ENCODE results near the gene MVB12B. TPM values are rescaled to one million over a fixed set of nuclear protein-coding genes. Genes with fewer than 3 reads are reported as not detected.

MVB12B gene
- total and polyA plus RNA-seq, 2 donors: 4.4 to 11.5 TPM

DNA sequence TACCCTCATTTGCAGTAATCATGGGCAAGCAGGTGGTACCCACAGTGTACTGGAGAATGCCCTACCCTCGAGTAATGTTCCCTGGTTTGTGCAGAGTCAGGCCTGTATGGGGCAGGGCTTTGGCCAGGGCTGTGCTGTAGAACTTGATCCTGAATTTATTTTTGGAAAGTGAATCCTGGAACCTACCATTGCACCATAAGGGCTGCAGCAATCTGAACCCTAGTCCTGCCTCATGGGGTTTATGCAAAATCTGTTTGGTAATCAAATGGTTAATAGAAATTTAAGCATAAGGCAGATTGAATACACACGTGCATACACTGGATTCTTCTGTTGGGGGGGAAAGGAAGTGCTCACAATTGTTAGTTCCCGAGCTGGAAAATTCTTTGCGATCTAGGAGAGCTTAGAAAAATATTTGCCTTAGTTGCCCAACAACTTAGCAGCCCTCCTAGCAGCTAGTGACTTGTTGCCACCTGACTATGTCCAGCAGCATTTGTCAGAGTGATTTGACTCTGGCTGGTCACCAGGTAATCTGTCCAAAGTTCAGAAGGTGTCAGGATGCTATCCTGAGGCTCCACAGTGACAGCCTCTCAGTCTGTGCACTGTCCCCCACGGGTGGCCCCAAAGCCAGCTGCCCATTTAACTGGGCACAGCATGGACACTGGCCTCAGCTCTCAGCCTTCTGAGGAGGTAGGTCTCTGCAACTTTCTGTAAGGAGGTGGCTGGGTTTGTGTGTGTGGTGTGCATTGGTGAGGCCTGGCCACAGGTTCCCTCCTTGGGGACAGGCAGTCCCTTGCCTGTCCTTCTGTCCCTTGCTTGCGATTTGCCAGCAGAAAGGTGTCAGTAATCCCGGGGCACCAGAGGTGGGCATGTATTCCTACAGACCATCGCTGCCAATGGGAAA is 8.3 kb downstream of the MVB12B start:
- H3K9me3 ChIP-seq (ENCODE audit: control insufficient read depth in 2 of 2, insufficient read depth in 1 of 2, low read length in 1 of 2): no peaks in the 10 kb centered on the region
- WGBS: 79% methylated on average over 8 of the region's 8 CpGs
- no peaks in the 10 kb centered on the region for H3K36me3 ChIP-seq (ENCODE audit: control insufficient read depth in 2 of 2, insufficient read depth in 2 of 2, low read length in 1 of 2)
- H3K4me3 ChIP-seq (ENCODE audit: low read length in 2 of 2): no peak overlapping the region
- DNase-seq (ENCODE audit: low read depth in 6 of 9, low spot score in 9 of 9): no peak
- peaks cover 29 to 34% of the 10 kb centered on the region in 2 donors for H3K4me1 ChIP-seq (ENCODE audit: control insufficient read depth in 2 of 2, insufficient read depth in 2 of 2, low read length in 2 of 2)
- H3K27me3 ChIP-seq (ENCODE audit: control insufficient read depth in 2 of 2, insufficient read depth in 1 of 2, low read length in 1 of 2): no peaks in the 10 kb centered on the region
- H3K27ac ChIP-seq (ENCODE audit: low read depth in 1 of 2, low read length in 1 of 2): no peak overlapping the region

DNA sequence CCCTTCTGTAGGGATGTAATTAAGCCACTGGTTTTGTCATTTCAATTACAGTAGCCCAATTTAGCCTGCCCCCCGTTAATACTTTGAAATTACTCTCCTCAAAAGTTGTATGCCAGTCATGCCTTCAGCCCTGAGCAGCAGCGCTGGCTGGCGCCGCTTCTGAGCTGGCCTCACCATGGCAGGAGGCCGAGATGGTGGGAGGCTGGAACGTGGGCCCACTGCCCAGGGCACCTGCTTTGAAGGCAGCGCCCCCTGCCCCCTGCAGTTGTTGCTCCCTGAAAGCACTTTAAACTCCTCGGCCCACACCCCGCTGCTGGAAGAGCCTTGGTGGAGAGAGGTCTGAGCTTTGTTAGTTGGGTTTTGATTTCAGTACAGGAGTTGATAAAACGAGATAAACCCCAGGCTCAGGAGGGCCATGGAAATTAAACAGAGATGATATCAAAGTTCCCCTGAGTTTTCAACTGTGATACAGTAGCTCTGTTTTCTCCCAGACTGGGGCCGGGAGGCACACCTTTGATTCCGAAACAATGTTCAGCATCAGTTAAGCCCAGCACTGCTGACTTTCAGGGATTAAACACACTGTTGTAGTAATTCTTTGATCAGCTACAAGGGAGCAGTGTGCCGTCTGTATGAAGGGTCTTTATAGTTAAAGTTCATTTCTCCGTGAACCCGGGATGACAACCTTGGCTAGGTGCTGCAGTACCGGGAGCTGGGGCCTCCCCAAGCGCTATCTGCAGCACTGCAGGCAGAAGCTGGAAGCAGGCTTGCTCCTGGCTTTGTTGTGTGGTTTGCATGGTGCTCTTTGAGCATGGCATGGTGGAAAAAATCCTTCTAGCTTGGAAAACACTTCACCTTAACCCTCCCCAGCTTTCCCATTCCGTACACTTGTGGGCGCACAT is 9.5 kb downstream of the MVB12B start:
- 97% methylated on average over 19 of the region's 19 CpGs for WGBS
- H3K9me3 ChIP-seq (ENCODE audit: control insufficient read depth in 2 of 2, insufficient read depth in 1 of 2, low read length in 1 of 2): no peaks in the 10 kb centered on the region
- no peak overlapping the region for H3K27ac ChIP-seq (ENCODE audit: low read depth in 1 of 2, low read length in 1 of 2)
- peaks cover 28 to 35% of the 10 kb centered on the region in 2 donors for H3K4me1 ChIP-seq (ENCODE audit: control insufficient read depth in 2 of 2, insufficient read depth in 2 of 2, low read length in 2 of 2)
- peaks cover 0 to 7% of the 10 kb centered on the region in 2 donors for H3K36me3 ChIP-seq (ENCODE audit: control insufficient read depth in 2 of 2, insufficient read depth in 2 of 2, low read length in 1 of 2)
- no peaks in the 10 kb centered on the region for H3K27me3 ChIP-seq (ENCODE audit: control insufficient read depth in 2 of 2, insufficient read depth in 1 of 2, low read length in 1 of 2)
- no peak for DNase-seq (ENCODE audit: low read depth in 6 of 9, low spot score in 9 of 9)
- H3K4me3 ChIP-seq (ENCODE audit: low read length in 2 of 2): no peak overlapping the region

DNA sequence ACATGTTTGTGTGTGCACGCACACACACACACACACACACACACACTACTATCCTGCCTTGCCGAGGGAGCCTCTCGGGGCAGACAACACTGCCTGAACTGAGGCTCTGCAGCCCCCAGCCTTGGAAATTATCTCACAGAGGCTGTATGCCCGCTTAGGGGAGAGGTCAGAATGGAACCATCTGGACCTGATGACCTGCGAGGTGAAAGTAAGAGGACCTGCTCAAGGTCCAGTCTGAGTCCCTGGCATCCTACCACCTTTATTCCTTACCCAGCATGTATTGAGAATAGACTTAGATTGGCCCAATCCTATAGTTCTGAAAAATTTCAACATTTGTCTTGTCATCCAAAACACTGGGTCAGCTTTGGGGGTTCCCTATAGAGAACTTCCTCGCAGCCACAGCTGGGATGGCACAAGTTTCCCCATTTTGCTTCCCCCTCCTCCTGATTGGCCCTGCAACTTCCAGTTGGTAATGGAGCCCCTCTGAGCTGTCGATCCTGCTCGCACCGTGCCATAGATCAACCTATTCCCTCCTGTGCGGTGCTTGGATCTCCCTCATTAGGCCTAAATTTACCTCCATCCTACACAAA is 10.2 kb downstream of the MVB12B start:
- 93% methylated on average over 10 of the region's 10 CpGs for WGBS
- DNase-seq (ENCODE audit: low read depth in 6 of 9, low spot score in 9 of 9): no peak
- H3K36me3 ChIP-seq (ENCODE audit: control insufficient read depth in 2 of 2, insufficient read depth in 2 of 2, low read length in 1 of 2): peaks cover 3 to 11% of the 10 kb centered on the region in 2 donors
- H3K27me3 ChIP-seq (ENCODE audit: control insufficient read depth in 2 of 2, insufficient read depth in 1 of 2, low read length in 1 of 2): no peaks in the 10 kb centered on the region
- H3K9me3 ChIP-seq (ENCODE audit: control insufficient read depth in 2 of 2, insufficient read depth in 1 of 2, low read length in 1 of 2): no peaks in the 10 kb centered on the region
- H3K27ac ChIP-seq (ENCODE audit: low read depth in 1 of 2, low read length in 1 of 2): no peak overlapping the region
- H3K4me3 ChIP-seq (ENCODE audit: low read length in 2 of 2): no peak overlapping the region
- peaks cover 24 to 31% of the 10 kb centered on the region in 2 donors for H3K4me1 ChIP-seq (ENCODE audit: control insufficient read depth in 2 of 2, insufficient read depth in 2 of 2, low read length in 2 of 2)

DNA sequence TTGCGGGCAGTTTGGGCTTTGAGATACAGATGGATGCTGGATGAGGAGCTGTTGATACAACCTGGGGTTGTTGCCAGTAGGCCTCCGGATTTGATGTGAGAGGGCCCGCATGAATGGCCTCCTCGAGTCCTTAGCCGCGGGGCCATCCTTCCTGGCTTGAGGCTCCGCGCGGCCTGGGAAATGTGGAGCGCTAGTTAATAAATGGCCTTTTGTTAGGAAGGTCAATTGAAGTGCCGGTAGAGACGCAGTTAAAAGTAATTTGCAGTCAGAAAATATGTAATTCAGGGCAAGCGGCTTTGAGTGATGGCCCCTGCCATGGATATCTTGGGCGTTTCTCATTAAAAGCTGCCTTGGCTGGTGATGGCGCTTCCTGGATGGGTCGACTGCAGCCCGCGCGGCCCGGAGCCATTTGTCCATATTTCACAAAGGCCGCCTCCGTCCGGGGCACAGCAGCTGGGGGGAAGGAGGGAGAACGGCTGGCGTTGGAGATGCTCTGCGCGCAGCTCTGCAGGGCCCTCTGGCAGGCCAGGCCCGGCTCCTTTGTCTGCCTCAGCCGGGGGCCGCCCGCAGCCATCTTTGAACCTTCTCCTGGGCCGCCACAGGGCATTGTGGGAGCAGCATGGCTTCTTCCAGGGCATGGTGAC is 11.2 kb downstream of the MVB12B start:
- Histone ChIP-seq H3K4me3 (ENCODE audit: low read length in 2 of 2) (no peak overlapping the region), H3K36me3 (ENCODE audit: control insufficient read depth in 2 of 2, insufficient read depth in 2 of 2, low read length in 1 of 2) (peaks cover 4 to 15% of the 10 kb centered on the region in 2 donors), H3K4me1 (ENCODE audit: control insufficient read depth in 2 of 2, insufficient read depth in 2 of 2, low read length in 2 of 2) (peaks cover 18 to 24% of the 10 kb centered on the region in 2 donors), H3K9me3 (ENCODE audit: control insufficient read depth in 2 of 2, insufficient read depth in 1 of 2, low read length in 1 of 2) (no peaks in the 10 kb centered on the region), H3K27me3 (ENCODE audit: control insufficient read depth in 2 of 2, insufficient read depth in 1 of 2, low read length in 1 of 2) (no peaks in the 10 kb centered on the region), H3K27ac (ENCODE audit: low read depth in 1 of 2, low read length in 1 of 2) (no peak overlapping the region)
- WGBS: 98% methylated on average over 32 of the region's 32 CpGs
- DNase-seq (ENCODE audit: low read depth in 6 of 9, low spot score in 9 of 9): no peak

DNA sequence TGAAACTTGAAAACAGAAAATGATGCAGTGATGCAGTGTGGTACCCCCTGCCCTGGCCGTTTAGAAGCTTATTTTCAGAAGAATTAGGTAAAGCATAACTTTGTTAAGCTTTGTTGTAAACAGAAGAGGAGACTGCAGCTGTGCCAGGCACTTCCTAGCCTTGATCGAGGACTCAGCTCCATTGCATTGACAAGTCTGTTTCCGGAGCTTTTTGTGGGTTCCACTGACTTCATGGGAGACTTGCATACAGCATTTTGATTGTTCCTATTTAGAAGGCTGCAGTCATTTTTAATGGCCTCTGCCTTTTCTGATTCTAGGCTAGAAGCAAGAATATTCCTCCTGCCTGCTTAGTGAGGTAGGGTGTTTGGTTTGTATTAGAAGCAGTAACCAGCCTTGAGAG is 12.3 kb downstream of the MVB12B start:
- DNase-seq (ENCODE audit: low read depth in 6 of 9, low spot score in 9 of 9): peak in 1 of 9 donors; percentile 59
- H3K27me3 ChIP-seq (ENCODE audit: control insufficient read depth in 2 of 2, insufficient read depth in 1 of 2, low read length in 1 of 2): no peaks in the 10 kb centered on the region
- H3K4me3 ChIP-seq (ENCODE audit: low read length in 2 of 2): no peak overlapping the region
- H3K4me1 ChIP-seq (ENCODE audit: control insufficient read depth in 2 of 2, insufficient read depth in 2 of 2, low read length in 2 of 2): peaks cover 18 to 24% of the 10 kb centered on the region in 2 donors
- H3K9me3 ChIP-seq (ENCODE audit: control insufficient read depth in 2 of 2, insufficient read depth in 1 of 2, low read length in 1 of 2): no peaks in the 10 kb centered on the region
- 44% methylated on average over 3 of the region's 3 CpGs for WGBS
- peaks cover 4 to 21% of the 10 kb centered on the region in 2 donors for H3K36me3 ChIP-seq (ENCODE audit: control insufficient read depth in 2 of 2, insufficient read depth in 2 of 2, low read length in 1 of 2)
- H3K27ac ChIP-seq (ENCODE audit: low read depth in 1 of 2, low read length in 1 of 2): peak overlapping the region; percentile 56 to 63

DNA sequence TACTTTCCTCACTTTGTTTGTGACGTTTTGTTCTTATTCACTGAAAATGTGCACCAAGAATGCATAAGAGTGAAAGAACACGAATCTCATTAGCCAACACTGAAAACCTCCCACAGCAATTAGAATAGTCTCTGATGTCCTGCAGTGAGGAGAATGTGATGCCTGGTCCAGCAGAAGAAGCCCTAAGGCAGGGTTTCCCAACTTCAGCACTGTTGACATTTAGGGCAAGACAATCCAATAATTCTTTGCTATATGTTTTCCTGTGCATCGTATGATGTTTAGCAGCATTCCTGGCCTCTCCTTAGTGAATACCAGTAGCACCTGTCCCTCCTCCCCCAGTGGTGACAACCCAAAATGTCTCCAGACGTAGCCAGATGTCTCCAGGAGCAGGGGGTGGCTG is 14.8 kb downstream of the MVB12B start:
- H3K4me3 ChIP-seq (ENCODE audit: low read length in 2 of 2): no peak overlapping the region
- 94% methylated on average over 4 of the region's 4 CpGs for WGBS
- H3K27ac ChIP-seq (ENCODE audit: low read depth in 1 of 2, low read length in 1 of 2): no peak overlapping the region
- H3K4me1 ChIP-seq (ENCODE audit: control insufficient read depth in 2 of 2, insufficient read depth in 2 of 2, low read length in 2 of 2): peaks cover 16 to 18% of the 10 kb centered on the region in 2 donors
- H3K9me3 ChIP-seq (ENCODE audit: control insufficient read depth in 2 of 2, insufficient read depth in 1 of 2, low read length in 1 of 2): no peaks in the 10 kb centered on the region
- H3K27me3 ChIP-seq (ENCODE audit: control insufficient read depth in 2 of 2, insufficient read depth in 1 of 2, low read length in 1 of 2): no peaks in the 10 kb centered on the region
- DNase-seq (ENCODE audit: low read depth in 6 of 9, low spot score in 9 of 9): no peak
- peaks cover 4 to 34% of the 10 kb centered on the region in 2 donors for H3K36me3 ChIP-seq (ENCODE audit: control insufficient read depth in 2 of 2, insufficient read depth in 2 of 2, low read length in 1 of 2)

DNA sequence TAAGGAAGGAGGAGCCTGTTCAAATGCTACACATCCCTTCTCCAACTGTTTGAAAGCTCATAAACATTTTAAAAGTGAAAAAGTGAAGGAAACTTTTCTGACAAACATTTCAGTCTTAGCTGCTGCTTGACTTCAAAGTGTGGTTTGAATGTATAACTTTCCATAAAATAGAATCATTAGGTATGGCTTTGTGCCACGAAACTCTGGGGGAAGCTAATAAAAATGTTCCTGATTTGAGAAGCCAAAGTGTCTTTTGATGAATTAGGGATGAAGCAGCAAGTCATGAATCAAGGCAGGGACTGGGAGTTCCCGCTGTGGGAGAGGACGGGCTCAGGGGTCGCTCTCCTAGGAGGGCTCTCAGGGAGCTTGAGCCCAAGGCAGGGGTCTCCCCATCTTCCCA is 15.3 kb downstream of the MVB12B start:
- no peak for DNase-seq (ENCODE audit: low read depth in 6 of 9, low spot score in 9 of 9)

DNA sequence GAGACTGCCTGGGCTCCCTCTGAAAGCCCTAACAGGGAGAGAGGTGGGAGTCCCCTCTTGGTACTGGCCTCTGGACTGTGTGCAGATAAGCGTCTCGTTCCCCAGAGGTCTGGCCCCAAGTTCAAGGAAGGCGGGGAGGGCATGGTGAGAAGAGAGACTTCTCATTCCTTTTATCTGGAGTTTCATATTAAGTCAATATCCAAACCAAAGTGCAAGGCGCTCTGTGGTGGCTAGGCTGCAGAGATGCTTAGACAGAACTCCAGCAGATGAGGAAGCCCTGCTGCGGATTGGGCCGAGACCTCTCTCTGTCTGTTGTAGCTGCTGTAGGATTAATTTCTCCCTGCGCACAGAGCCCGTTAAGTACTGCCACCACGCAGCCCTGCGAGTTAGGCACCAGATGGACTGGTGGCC is 16.0 kb downstream of the MVB12B start:
- H3K36me3 ChIP-seq (ENCODE audit: control insufficient read depth in 2 of 2, insufficient read depth in 2 of 2, low read length in 1 of 2): peaks cover 4 to 34% of the 10 kb centered on the region in 2 donors
- H3K4me1 ChIP-seq (ENCODE audit: control insufficient read depth in 2 of 2, insufficient read depth in 2 of 2, low read length in 2 of 2): peaks cover 18 to 23% of the 10 kb centered on the region in 2 donors
- no peaks in the 10 kb centered on the region for H3K27me3 ChIP-seq (ENCODE audit: control insufficient read depth in 2 of 2, insufficient read depth in 1 of 2, low read length in 1 of 2)
- H3K9me3 ChIP-seq (ENCODE audit: control insufficient read depth in 2 of 2, insufficient read depth in 1 of 2, low read length in 1 of 2): no peaks in the 10 kb centered on the region
- DNase-seq (ENCODE audit: low read depth in 6 of 9, low spot score in 9 of 9): no peak
- 98% methylated on average over 10 of the region's 10 CpGs for WGBS
- H3K27ac ChIP-seq (ENCODE audit: low read depth in 1 of 2, low read length in 1 of 2): no peak overlapping the region
- H3K4me3 ChIP-seq (ENCODE audit: low read length in 2 of 2): no peak overlapping the region

More for the DNA sequence above, 15.3 kb downstream of the MVB12B start:
- over 99% methylated on average over 4 of the region's 4 CpGs for WGBS
- H3K36me3 ChIP-seq (ENCODE audit: control insufficient read depth in 2 of 2, insufficient read depth in 2 of 2, low read length in 1 of 2): peaks cover 4 to 34% of the 10 kb centered on the region in 2 donors
- H3K27me3 ChIP-seq (ENCODE audit: control insufficient read depth in 2 of 2, insufficient read depth in 1 of 2, low read length in 1 of 2): no peaks in the 10 kb centered on the region
- peaks cover 18% of the 10 kb centered on the region in 2 donors for H3K4me1 ChIP-seq (ENCODE audit: control insufficient read depth in 2 of 2, insufficient read depth in 2 of 2, low read length in 2 of 2)
- no peak overlapping the region for H3K27ac ChIP-seq (ENCODE audit: low read depth in 1 of 2, low read length in 1 of 2)
- H3K9me3 ChIP-seq (ENCODE audit: control insufficient read depth in 2 of 2, insufficient read depth in 1 of 2, low read length in 1 of 2): no peaks in the 10 kb centered on the region
- no peak overlapping the region for H3K4me3 ChIP-seq (ENCODE audit: low read length in 2 of 2)

Measured in thymus (tissue), 11 donors.